Hepatocyte (in vitro differentiated cells): ENCODE data around the gene ZFP62.

Experiments
- EZH2 ChIP-seq: fragments of 200-600 bp; sonication (generic); IDR thresholded peaks from 2 replicates; pipeline ENCODE4 v1.6.1; 2016; ENCODE audit warnings: antibody characterized with exemption, mild to moderate bottlenecking, borderline replicate concordance
- TF ChIP-seq, protein P1 (sequence below): fragments of 200-600 bp; sonication (generic); IDR thresholded peaks from 2 replicates; pipeline ENCODE4 v1.5.1; 2016; ENCODE audit warnings: antibody characterized with exemption, mild to moderate bottlenecking; ENCODE audit not compliant: poor library complexity

DNA sequence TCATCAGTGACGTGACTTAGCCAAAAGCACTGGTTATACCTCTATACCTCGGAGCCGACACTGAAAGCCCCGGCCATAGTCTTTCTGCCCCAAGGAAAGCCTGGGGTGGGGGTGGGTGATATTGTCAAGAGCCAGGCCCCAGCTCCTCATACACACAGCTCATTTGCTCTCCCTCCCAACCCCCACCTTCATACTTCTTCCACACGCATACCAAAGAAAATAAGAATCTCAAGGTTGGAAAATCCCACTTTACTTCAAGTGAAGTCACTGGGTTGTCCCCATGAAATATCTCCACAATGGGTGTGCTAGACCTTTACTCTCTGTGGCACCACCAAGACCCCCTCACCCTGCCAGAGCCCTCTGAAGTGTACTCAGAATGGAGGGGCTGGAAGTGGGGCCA lies 31.4 kb downstream of the ZFP62 start:
- TF ChIP-seq EZH2: no peak
- TF ChIP-seq, protein P1, sequence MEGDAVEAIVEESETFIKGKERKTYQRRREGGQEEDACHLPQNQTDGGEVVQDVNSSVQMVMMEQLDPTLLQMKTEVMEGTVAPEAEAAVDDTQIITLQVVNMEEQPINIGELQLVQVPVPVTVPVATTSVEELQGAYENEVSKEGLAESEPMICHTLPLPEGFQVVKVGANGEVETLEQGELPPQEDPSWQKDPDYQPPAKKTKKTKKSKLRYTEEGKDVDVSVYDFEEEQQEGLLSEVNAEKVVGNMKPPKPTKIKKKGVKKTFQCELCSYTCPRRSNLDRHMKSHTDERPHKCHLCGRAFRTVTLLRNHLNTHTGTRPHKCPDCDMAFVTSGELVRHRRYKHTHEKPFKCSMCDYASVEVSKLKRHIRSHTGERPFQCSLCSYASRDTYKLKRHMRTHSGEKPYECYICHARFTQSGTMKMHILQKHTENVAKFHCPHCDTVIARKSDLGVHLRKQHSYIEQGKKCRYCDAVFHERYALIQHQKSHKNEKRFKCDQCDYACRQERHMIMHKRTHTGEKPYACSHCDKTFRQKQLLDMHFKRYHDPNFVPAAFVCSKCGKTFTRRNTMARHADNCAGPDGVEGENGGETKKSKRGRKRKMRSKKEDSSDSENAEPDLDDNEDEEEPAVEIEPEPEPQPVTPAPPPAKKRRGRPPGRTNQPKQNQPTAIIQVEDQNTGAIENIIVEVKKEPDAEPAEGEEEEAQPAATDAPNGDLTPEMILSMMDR: no peak
